GM20431 (cell line): ENCODE results near the gene POR.

Experiments used
- in situ Hi-C: fragments of 300-500 bp; cut with MseI, MboI; formaldehyde crosslinking; loops from one replicate; pipeline ENCODE4 v1.15.0; 2020; ENCODE audit warnings: low sequenced_read_pairs; ENCODE audit not compliant: unreplicated experiment

Gene POR

DNA sequence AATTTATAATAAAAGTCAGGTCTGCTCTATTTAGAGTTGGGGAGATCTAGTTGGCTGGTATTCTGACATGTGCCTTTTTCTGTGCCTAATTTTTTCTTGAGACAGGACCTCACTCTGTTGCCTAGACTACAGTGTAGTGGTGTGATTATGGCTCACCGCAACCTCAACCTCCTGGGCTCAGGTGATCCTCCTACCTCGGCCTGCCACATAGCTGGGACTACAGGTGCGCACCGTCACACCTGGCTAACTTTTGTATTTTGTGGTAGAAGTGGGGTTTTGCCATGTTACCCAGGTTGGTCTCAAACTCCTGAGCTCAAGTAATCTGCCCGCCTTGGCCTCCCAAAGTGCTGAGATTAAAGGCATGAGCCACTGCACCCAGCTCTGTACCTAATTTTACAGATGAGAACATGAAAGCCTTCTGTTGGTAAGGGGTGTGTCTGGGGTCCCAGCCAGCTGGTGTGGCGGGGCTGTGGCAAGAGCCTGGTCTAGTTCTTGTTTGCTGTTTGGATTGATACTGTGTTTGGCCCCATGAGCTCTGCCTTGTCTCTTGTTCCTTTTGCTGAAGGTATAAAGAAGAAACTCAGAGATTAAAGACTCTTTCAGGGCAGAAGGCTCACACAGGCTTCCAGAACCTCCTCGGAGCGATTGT is 31.4 kb downstream of the POR start:
- in situ Hi-C loops = no loop called here

GRCh38 chr7:75948179-75948578 is 33.2 kb downstream of the POR start:
- in situ Hi-C loops = no loop called here

GRCh38 chr7:75950111-75950681 is 35.2 kb downstream of the POR start:
- in situ Hi-C loops = no loop called here

- in situ Hi-C loops = no loop called here
Measured at GRCh38 chr7:75951506-75951905, 36.6 kb downstream of the POR start.

- in situ Hi-C loops = no loop called here
Measured at GRCh38 chr7:75953431-75953830, 38.5 kb downstream of the POR start.

GRCh38 chr7:75953931-75954330 is 39.0 kb downstream of the POR start:
- in situ Hi-C loops = no loop called here

DNA sequence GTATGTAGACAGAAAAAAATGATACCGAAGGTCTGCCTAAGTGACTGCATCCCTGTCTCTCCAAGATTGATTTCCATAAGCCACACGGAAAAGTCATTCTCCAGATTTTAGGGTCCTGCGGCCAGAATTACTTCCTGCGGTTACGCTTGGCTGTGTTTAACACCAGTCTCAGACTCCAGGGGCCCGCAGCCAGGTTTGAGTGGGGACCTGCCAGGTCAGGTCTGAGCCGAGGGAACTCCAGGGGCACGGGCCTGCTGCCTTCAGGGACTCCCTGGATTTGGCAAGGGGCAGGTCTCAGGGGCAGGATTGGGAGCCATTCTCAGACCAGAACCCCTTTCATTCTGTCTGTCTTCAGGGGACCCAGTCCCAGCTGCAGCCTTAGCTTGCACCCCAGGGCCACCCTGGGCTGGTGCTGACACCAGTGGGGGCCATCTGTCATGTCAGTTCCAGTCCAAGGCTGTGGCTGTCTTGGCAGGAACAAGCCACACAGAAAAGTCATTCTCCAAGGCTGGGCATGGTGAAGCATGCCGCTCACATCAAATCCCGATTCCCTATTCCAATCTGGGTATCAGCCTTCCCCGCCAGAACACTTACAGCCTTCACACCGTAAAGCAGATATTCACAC is 40.5 kb downstream of the POR start:
- in situ Hi-C loops = no loop called here

DNA sequence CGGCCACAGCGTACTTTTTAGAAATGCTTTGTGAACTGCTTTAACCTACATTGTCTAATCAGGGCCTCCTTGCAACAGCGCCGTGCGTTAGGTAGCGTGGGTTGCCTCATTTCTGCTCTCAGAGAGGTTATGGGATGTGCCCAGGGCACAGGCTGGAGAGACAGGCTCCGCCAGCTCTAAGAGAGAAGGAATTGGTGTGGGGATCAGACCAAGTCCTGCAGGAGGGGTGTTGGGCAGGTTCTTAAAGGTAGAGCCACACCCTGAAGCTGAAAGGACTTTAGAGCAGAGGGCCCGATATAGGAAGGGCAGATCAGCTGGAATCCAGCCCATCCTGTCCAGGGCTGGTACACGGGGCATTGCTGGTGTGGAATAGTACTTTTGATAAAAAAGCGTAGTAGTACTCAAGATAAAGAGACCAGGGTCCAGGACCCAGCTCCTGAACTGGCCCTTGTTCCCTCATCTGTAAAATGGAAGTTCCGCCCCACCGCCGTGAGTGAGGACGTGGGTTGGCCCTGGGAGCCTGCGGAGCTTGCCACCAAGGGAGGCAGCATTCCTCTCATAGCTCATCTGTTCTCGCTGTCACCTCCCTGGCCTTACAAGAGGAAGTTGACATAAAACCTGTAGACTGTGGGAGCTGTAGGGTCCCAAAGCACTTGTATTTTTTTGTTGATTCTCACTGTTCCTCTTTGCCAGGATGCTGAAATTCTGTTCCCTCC is 42.2 kb downstream of the POR start:
- in situ Hi-C loops = no loop called here

- in situ Hi-C loops = no loop called here
Measured at GRCh38 chr7:75958802-75959543, 44.0 kb downstream of the POR start.

GRCh38 chr7:75960372-75960771 is 45.4 kb downstream of the POR start:
- in situ Hi-C loops = no loop called here

DNA sequence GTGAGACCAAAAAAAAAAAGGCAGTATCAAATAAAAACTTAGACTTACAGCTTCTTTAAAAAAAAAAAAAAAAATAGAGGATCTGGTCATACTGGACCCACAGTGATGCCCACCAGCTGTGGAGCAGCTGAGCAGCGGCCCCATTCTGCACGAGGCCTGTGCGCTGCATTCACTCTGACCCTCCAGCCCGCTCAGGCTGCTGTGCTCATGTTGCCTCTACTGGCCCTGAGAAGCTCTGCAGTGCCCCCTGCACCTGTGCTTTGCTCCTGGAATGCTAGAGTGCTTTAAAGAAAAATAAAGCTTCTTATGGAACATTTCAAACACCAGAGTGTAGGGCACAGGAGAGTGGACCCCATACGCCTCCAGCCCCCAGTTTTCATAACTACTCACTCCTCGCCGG is 46.3 kb downstream of the POR start:
- in situ Hi-C loops = no loop called here

GRCh38 chr7:75962607-75963380 is 47.8 kb downstream of the POR start:
- in situ Hi-C loops = no loop called here

DNA sequence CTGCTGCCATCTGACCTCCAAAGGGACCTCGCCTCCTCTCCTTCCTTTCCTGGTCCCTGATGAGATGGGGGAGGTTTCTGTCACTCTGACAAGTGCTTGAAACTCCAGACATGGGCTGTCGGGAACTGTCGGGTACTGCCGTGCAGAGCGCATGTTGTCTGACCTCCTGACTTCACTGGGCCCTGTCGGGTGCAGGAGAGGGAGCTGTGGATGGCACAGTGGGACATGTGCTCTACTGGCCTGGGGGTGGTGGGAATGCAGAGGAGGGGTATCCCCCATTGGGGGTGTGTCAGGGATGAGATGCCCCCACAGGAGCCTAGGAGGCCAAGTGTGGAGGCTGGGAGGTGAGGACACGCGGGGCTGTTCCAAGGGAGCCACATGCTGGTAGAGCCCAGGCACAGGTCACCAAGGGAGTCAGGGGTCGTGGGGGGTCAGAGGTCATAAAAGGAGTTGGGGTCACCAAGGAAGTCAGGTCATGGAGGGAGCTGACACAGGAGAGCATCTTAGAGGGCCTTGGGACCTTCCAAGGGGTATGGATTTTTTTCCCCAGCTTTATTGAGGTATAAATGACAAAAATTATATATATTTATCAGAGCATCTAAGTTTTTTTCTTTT is 48.5 kb downstream of the POR start:
- in situ Hi-C loops = no loop called here

- in situ Hi-C loops = no loop called here
Measured at GRCh38 chr7:75965617-75966016, 50.7 kb downstream of the POR start.

DNA sequence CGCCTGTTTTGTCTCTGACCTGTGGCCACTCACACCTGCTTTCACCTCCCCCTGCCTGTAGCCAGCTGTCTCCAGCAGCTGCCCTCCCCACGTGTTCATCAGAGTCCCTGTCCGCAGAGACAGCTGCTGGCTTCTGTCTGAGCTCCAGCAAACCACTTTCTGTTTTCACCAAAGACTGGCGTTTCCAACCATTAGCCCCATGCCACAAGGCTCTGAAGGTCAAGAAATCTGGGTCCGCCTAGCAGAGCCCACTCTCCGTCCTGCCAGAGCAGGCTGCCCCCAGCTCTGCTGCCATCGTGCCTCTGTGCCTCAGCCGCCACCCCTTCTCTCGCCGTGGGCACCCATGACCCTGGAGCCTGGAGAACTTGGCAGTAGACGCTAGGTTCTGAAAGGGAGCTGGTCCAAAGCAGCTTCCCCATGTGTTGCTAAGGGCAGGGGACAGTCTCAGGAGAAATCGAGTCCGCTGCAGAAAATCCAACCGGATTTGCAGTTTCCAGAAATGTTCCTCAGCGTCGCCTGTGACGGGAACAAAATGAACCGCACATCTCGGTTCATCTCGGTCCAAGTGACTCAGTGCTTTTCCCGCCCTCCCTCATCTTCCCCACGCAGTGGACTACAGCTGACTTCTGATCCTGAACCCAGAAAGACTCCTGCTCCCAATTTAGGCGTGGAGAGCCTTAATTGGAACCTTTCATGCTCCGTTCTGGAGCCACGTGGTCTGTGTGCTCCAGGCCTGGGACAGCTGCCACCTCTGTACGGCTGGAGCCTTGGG is 51.4 kb downstream of the POR start:
- in situ Hi-C loops = no loop called here

DNA sequence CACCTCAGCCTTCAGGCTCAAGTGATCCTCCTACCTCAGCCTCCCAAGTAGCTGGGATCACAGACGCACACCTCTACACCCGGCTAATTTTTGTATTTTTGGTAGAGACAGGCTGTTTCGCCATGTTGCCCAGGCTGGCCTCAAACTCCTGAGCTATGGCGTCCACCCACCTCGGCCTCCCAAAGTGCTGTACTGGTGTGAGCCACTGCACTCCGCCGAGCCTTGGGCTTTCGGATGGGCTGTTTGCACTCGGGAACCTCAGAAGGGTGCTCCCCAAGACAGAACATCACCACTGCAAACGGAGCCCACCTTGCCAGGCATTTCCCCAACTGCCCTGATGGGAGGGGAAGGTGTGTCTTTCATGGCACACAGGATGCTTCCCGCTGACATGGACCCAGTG is 52.1 kb downstream of the POR start:
- in situ Hi-C loops = no loop called here

DNA sequence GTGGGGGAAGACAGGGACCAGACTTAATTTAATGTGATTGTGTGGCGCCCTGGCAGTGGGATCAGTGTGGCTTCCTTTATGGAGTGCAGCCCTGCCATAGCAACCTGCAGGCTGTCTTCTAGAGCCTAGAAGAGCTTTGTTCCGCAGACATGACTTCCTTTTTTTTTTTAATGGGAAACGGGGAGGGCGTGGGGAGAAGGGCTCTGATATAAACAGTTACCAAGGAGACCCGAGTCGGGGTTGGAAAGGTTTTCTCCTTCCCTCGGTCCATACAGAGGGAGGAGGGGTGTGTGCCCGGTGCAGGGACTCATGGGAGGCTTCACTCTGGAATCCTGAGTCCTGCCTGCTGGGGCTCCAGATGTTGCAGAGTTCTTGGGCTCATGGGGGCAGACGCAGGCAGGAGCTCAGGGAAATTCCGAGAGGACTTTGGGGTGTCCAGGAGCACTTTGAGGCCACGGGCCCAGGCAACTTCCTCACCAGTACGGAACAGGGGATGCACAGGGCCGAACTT is 52.6 kb downstream of the POR start:
- in situ Hi-C loops = no loop called here

- in situ Hi-C loops = no loop called here
Measured at GRCh38 chr7:75968012-75968411, 53.1 kb downstream of the POR start.
